Colonic mucosa (tissue), 4 donors: ENCODE data around the gene ZFP1. TPM values are rescaled to one million over a fixed set of nuclear protein-coding genes. Genes with fewer than 3 reads are reported as not detected.
A peak's percentile ranks its signal among the peaks of the same experiment; 100 is the strongest.

ENCODE experiments used
- DNase-seq: peaks from one replicate; pipeline ENCODE4 v3.0.0-alpha.2; 2020
- H3K27ac ChIP-seq: fragments of 200-600 bp; one replicate; pipeline ENCODE4 v1.8.0; 2021
- H3K27me3 ChIP-seq: fragments of 200-600 bp; one replicate; pipeline ENCODE4 v1.8.0; 2021
- H3K36me3 ChIP-seq: fragments of 200-600 bp; one replicate; pipeline ENCODE4 v1.8.0; 2021
- H3K4me1 ChIP-seq: fragments of 200-600 bp; one replicate; pipeline ENCODE4 v1.8.0; 2021; ENCODE audit warnings: mild to moderate bottlenecking
- H3K4me3 ChIP-seq: fragments of 200-600 bp; one replicate; pipeline ENCODE4 v1.8.0; 2021
- H3K9ac ChIP-seq, 2 donors: one replicate each; pipeline ENCODE4 v1.7.0; 2013; ENCODE audit warnings: control low read depth in 2 of 2, low read depth in 2 of 2, low read length in 2 of 2
- H3K9me3 ChIP-seq: fragments of 200-600 bp; one replicate; pipeline ENCODE4 v1.8.0; 2021
- CTCF ChIP-seq: fragments of 200-600 bp; IDR thresholded peaks from one replicate; pipeline ENCODE4 v1.8.0; 2022; ENCODE audit warnings: antibody characterized with exemption, mild to moderate bottlenecking
- intact Hi-C: fragments of 100-400 bp; cut with DNase I; formaldehyde crosslinking; loops from one replicate; pipeline ENCODE4 v1.14.1; 2022
- total RNA-seq, 2 donors: library from RNA; stranded (reverse); fragmentation: NEBNext Ultra II Directional in 1 of 2; extraction: Animal tissue kit (Norgen Biotek cat#: 25700) in 1 of 2; gene quantifications; one replicate each; pipeline ENCODE4 v1.2.1, GENCODE V29; 2021
- donor health status: healthy.
- donor health status: DM: no; HTN: no; CAD: no.
- donor health status: DM: no; HTN: no; CAD: no.

ZFP1 gene
- total RNA-seq, 2 donors from 2014 or later, result 4.3 to 9.9 TPM

- H3K36me3 ChIP-seq, result no peaks in the 10 kb centered on the region
- no peak for DNase-seq
- H3K4me3 ChIP-seq, result no peak overlapping the region
- no peak overlapping the region for H3K27ac ChIP-seq
- H3K9ac ChIP-seq, result peak overlapping the region in 1 of 2 donors; percentile 36
- H3K4me1 ChIP-seq, result peaks cover 26% of the 10 kb centered on the region
- no peak for TF ChIP-seq CTCF
- no peaks in the 10 kb centered on the region for H3K9me3 ChIP-seq
- no peaks in the 10 kb centered on the region for H3K27me3 ChIP-seq
- intact Hi-C loops, result no loop called here
These were observed 41.7 kb upstream of the ZFP1 start for GRCh38 chr16:75106351-75107274.

GRCh38 chr16:75107505-75107904 lies 40.8 kb upstream of the ZFP1 start:
- Histone ChIP-seq H3K4me3 (no peak overlapping the region), H3K27ac (no peak overlapping the region), H3K9me3 (no peaks in the 10 kb centered on the region), H3K4me1 (peaks cover 26% of the 10 kb centered on the region), H3K27me3 (no peaks in the 10 kb centered on the region), H3K36me3 (no peaks in the 10 kb centered on the region), H3K9ac (no peak overlapping the region)
- no peak for DNase-seq
- intact Hi-C loops, result no loop called here
- TF ChIP-seq CTCF, result no peak

GRCh38 chr16:75108792-75109731 lies 39.3 kb upstream of the ZFP1 start:
- Histone ChIP-seq H3K9me3 (no peaks in the 10 kb centered on the region), H3K4me1 (peaks cover 26% of the 10 kb centered on the region), H3K27ac (peak overlapping the region; percentile 59), H3K27me3 (no peaks in the 10 kb centered on the region), H3K36me3 (no peaks in the 10 kb centered on the region), H3K9ac (peak overlapping the region; percentile 47 to 56), H3K4me3 (no peak overlapping the region)
- DNase-seq, result peak; percentile 77
- TF ChIP-seq CTCF, result no peak
- intact Hi-C loops, result no loop called here

- DNase-seq, result peak; percentile 75
- peak overlapping the region; percentile 47 to 56 for H3K9ac ChIP-seq
- H3K27me3 ChIP-seq, result no peaks in the 10 kb centered on the region
- peak overlapping the region; percentile 59 for H3K27ac ChIP-seq
- intact Hi-C loops, result loop anchor here (2.0 kb wide), 1 partner anchor 111 kb away; the partner anchor contains the start of gene ZNRF1
- no peak for TF ChIP-seq CTCF
- H3K4me1 ChIP-seq, result peaks cover 26% of the 10 kb centered on the region
- H3K9me3 ChIP-seq, result no peaks in the 10 kb centered on the region
- no peaks in the 10 kb centered on the region for H3K36me3 ChIP-seq
- H3K4me3 ChIP-seq, result no peak overlapping the region
These were observed 38.5 kb upstream of the ZFP1 start for GRCh38 chr16:75109732-75110243.
